Uterus (tissue), 2 donors: ENCODE results near the gene PITPNB.

Experiments used
- POLR2A ChIP-seq, 2 donors: fragments of 450-650 bp; IDR thresholded peaks; one replicate each; pipeline ENCODE4 v1.6.1; 2016; ENCODE audit warnings: antibody characterized with exemption in 2 of 2, mild to moderate bottlenecking in 1 of 2, moderate library complexity in 1 of 2
- TF ChIP-seq, protein P1 (sequence below), 4 experiments: fragments of 200-600 bp in 2 of 4; fragments of 450-650 bp in 2 of 4; sonication (generic) in 2 of 4; IDR thresholded peaks; one replicate each; pipeline ENCODE4 v1.5.1; 2016 to 2019; ENCODE audit warnings: antibody characterized with exemption in 4 of 4, mild to moderate bottlenecking in 2 of 4, moderate library complexity in 1 of 4

DNA sequence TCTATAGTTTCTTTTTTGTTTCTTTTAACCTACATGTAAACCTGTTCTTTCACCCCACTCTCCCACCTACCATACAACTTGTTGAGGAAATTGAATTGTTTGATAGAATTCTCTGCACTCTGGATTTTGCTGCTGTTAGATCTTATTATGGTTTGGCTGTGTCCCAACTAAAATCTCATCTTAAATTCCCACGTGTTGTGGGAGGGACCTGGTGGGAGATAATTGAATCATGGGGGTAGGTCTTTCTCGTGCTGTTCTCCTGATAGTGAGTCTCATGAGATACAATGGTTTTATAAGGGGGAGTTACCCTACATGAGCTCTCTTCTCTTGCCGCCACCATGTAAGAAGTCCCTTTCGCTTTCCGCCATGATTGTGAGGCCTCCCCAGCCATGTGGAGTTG is 15.0 kb upstream of the PITPNB start:
- TF ChIP-seq, protein P1, sequence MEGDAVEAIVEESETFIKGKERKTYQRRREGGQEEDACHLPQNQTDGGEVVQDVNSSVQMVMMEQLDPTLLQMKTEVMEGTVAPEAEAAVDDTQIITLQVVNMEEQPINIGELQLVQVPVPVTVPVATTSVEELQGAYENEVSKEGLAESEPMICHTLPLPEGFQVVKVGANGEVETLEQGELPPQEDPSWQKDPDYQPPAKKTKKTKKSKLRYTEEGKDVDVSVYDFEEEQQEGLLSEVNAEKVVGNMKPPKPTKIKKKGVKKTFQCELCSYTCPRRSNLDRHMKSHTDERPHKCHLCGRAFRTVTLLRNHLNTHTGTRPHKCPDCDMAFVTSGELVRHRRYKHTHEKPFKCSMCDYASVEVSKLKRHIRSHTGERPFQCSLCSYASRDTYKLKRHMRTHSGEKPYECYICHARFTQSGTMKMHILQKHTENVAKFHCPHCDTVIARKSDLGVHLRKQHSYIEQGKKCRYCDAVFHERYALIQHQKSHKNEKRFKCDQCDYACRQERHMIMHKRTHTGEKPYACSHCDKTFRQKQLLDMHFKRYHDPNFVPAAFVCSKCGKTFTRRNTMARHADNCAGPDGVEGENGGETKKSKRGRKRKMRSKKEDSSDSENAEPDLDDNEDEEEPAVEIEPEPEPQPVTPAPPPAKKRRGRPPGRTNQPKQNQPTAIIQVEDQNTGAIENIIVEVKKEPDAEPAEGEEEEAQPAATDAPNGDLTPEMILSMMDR (IDR thresholded peaks at IDR 0.05): no peak
- no peak for TF ChIP-seq POLR2A (IDR thresholded peaks at IDR 0.05)
